HepG2 (cell line): ENCODE results near the gene RBM19. TPM values are rescaled to one million over a fixed set of nuclear protein-coding genes. Genes with fewer than 3 reads are reported as not detected.

Experiments used
- AKAP8 ChIP-seq: sonication (generic); formaldehyde crosslinking; IDR thresholded peaks from 2 replicates; pipeline ENCODE4 v1.5.1; 2020; ENCODE audit warnings: mild to moderate bottlenecking, missing genetic modification reagents
- FOXO1 ChIP-seq: sonication (generic); formaldehyde crosslinking; IDR thresholded peaks from 2 replicates; pipeline ENCODE4 v1.4.0; 2020; ENCODE audit warnings: missing genetic modification reagents
- LCORL ChIP-seq, 2 experiments: fragments of 450-650 bp in 1 of 2; sonication (generic) in 1 of 2; formaldehyde crosslinking in 1 of 2; IDR thresholded peaks; 2 replicates each; pipeline versions ENCODE4 v1.5.0 to v1.6.1; 2017 to 2020; ENCODE audit warnings: antibody characterized with exemption in 1 of 2, missing genetic modification reagents in 1 of 2
- MAFK ChIP-seq, 2 experiments: IDR thresholded peaks in 1 of 2; conservative IDR thresholded peaks in 1 of 2; 2 replicates each; pipeline ENCODE4 v1.6.1; 2011; ENCODE audit warnings: improper control_type of control experiment in 2 of 2, low read length in 2 of 2
- MED8 ChIP-seq: sonication (generic); formaldehyde crosslinking; IDR thresholded peaks from 2 replicates; pipeline ENCODE4 v1.8.1; 2023; ENCODE audit warnings: mild to moderate bottlenecking, missing genetic modification reagents; ENCODE audit not compliant: insufficient replicate concordance
- RAD21 ChIP-seq: fragments of 450-650 bp; formaldehyde crosslinking; IDR thresholded peaks from 2 replicates; pipeline ENCODE4 v1.5.0; 2020; ENCODE audit warnings: mild to moderate bottlenecking
- RFX3 ChIP-seq: IDR thresholded peaks from 2 replicates; pipeline ENCODE4 v1.6.1; 2016; ENCODE audit warnings: missing biosample characterization, missing genetic modification reagents
- TEAD2 ChIP-seq: sonication (generic); formaldehyde crosslinking; IDR thresholded peaks from 2 replicates; pipeline ENCODE4 v1.9.0; 2021; ENCODE audit warnings: missing genetic modification reagents
- ZC3H13 ChIP-seq: sonication (generic); formaldehyde crosslinking; IDR thresholded peaks from 2 replicates; pipeline ENCODE4 v1.8.1; 2023; ENCODE audit warnings: mild to moderate bottlenecking, missing genetic modification reagents, moderate library complexity
- ZNF660 ChIP-seq: sonication (generic); formaldehyde crosslinking; IDR thresholded peaks from 2 replicates; pipeline ENCODE4 v1.5.1; 2020; ENCODE audit warnings: mild to moderate bottlenecking, low read depth, missing genetic modification reagents, borderline replicate concordance
- ZNF670 ChIP-seq: sonication (generic); formaldehyde crosslinking; IDR thresholded peaks from 2 replicates; pipeline ENCODE4 v1.8.0; 2022; ENCODE audit warnings: mild to moderate bottlenecking, missing genetic modification reagents, borderline replicate concordance
- ZNF704 ChIP-seq: sonication (generic); formaldehyde crosslinking; IDR thresholded peaks from 2 replicates; pipeline ENCODE4 v1.8.1; 2023; ENCODE audit warnings: mild to moderate bottlenecking, inconsistent platforms, moderate library complexity, missing genetic modification reagents, borderline replicate concordance
- ZSCAN20 ChIP-seq: sonication (generic); formaldehyde crosslinking; IDR thresholded peaks from 2 replicates; pipeline ENCODE4 v1.4.0; 2020; ENCODE audit warnings: missing genetic modification reagents, mild to moderate bottlenecking, borderline replicate concordance
- polyA plus RNA-seq, 8 experiments: library from polyadenylated mRNA; depleted of rRNA in 3 of 8; stranded (reverse) in 7 of 8; unstranded in 1 of 8; fragments of >200 nt; fragmentation: Illumina TruSeq in 4 of 8; extraction: Trizol in 4 of 8; gene quantifications; 2 replicates each; pipeline versions ENCODE4 v1.2.1 to v1.2.3, GENCODE V29; 2011 to 2016; ENCODE audit warnings: low read depth in 4 of 8, missing spikeins in 1 of 8, mixed read lengths in 1 of 8; ENCODE audit not compliant: insufficient read depth in 1 of 8
- total RNA-seq, 5 experiments: library from RNA; depleted of rRNA; stranded (reverse); fragments of >200 nt; fragmentation: Illumina TruSeq; extraction: Trizol; gene quantifications; 2 replicates each; pipeline ENCODE4 v1.2.3, GENCODE V29; 2016; ENCODE audit warnings: low read depth in 1 of 5
- TF ChIP-seq, protein P1 (sequence below): sonication (generic); formaldehyde crosslinking; IDR thresholded peaks from 2 replicates; pipeline ENCODE4 v1.5.1; 2020; ENCODE audit warnings: missing genetic modification reagents, mild to moderate bottlenecking, borderline replicate concordance
- TF ChIP-seq, protein P2 (sequence below): IDR thresholded peaks from 2 replicates; pipeline ENCODE4 v1.6.1; 2016
- TF ChIP-seq, protein P3 (sequence below): sonication (generic); formaldehyde crosslinking; IDR thresholded peaks from 2 replicates; pipeline ENCODE4 v1.4.0; 2020; ENCODE audit warnings: missing genetic modification reagents
- TF ChIP-seq, protein P4 (sequence below): IDR thresholded peaks from 2 replicates; pipeline ENCODE4 v1.6.1; 2016; ENCODE audit warnings: missing compliant biosample characterization, missing genetic modification reagents, borderline replicate concordance

The RBM19 gene
- total and polyA plus RNA-seq, 2 of the 13 experiments (the other 11 are each of a cell fraction or from before 2014, with no cell fraction given) = 19.3 to 32.2 TPM

DNA sequence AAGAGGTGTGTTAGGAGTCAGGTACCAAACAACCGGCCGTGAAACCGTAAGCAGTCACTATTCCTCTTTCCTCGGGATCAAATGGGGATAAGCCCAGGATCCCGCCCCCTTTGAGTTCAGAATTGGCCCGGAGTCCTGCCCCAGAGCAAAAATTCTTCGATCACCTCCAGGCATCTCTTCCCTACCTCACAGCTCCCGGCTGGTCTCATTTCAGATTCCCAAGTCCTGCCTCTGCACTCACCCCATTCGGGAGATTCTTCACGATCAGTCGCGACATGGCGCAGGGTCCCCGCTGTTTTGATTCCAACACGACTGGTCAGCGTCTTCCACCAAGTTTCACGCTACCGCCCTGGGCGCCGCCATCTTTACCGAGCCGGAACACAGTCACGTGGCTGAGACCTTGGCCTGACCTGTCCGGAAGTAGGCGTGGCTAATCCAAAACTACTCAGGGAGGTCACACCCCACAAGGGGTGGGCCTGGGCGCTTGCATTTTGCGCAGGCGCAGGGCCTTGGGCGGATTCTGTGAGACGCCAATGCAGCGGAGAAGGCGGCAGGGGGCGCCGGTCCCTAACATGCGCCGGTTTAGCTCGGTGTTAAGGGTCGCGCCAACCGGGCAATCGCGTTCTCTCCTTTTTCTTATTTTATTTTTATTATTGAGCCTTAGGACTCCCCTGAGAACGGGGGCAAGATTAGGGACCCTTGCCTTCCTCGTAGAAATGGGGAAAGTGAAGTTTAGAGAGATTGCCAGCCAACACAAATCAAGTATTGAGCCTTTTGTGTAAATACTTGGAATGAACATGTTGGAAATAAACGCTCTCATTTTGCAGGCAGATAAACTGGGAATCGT is at the start of gene RBM19 (continued):
- TF ChIP-seq ZNF660 (CRISPR knock-in tag) (no peak), TEAD2 (CRISPR knock-in tag) (no peak), ZNF670 (no peak), FOXO1 (peak; percentile 15; the same call in 1 of the 2 replicates), ZSCAN20 (CRISPR knock-in tag) (no peak), AKAP8 (CRISPR knock-in tag) (no peak), ZNF704 (no peak), LCORL (IDR thresholded peaks at IDR 0.05) (no peak), LCORL (CRISPR knock-in tag; IDR thresholded peaks at IDR 0.05) (no peak), MED8 (CRISPR knock-in tag) (peak; percentile 34), MAFK (conservative IDR thresholded peaks at IDR 0.05 in 1 of 2, IDR thresholded peaks at IDR 0.05 in 1 of 2; ENCODE audit: low read length in 2 of 2) (peak in 1 of 2 experiments; percentile 21; a peak in 1 of 4 replicates), RFX3 (CRISPR knock-in tag) (no peak), RAD21 (peak; percentile 54; the same call in 1 of the 2 replicates), ZC3H13 (CRISPR knock-in tag) (no peak)
- TF ChIP-seq, protein P1, sequence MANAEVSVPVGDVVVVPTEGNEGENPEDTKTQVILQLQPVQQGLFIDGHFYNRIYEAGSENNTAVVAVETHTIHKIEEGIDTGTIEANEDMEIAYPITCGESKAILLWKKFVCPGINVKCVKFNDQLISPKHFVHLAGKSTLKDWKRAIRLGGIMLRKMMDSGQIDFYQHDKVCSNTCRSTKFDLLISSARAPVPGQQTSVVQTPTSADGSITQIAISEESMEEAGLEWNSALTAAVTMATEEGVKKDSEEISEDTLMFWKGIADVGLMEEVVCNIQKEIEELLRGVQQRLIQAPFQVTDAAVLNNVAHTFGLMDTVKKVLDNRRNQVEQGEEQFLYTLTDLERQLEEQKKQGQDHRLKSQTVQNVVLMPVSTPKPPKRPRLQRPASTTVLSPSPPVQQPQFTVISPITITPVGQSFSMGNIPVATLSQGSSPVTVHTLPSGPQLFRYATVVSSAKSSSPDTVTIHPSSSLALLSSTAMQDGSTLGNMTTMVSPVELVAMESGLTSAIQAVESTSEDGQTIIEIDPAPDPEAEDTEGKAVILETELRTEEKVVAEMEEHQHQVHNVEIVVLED (CRISPR knock-in tag) = peak; percentile 26; the same call in 1 of the 2 replicates
- TF ChIP-seq, protein P2, sequence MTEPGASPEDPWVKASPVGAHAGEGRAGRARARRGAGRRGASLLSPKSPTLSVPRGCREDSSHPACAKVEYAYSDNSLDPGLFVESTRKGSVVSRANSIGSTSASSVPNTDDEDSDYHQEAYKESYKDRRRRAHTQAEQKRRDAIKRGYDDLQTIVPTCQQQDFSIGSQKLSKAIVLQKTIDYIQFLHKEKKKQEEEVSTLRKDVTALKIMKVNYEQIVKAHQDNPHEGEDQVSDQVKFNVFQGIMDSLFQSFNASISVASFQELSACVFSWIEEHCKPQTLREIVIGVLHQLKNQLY (CRISPR knock-in tag) = 0 out of 2 replicates have a peak, but pooled peaks have one; percentile 35
- TF ChIP-seq, protein P3, sequence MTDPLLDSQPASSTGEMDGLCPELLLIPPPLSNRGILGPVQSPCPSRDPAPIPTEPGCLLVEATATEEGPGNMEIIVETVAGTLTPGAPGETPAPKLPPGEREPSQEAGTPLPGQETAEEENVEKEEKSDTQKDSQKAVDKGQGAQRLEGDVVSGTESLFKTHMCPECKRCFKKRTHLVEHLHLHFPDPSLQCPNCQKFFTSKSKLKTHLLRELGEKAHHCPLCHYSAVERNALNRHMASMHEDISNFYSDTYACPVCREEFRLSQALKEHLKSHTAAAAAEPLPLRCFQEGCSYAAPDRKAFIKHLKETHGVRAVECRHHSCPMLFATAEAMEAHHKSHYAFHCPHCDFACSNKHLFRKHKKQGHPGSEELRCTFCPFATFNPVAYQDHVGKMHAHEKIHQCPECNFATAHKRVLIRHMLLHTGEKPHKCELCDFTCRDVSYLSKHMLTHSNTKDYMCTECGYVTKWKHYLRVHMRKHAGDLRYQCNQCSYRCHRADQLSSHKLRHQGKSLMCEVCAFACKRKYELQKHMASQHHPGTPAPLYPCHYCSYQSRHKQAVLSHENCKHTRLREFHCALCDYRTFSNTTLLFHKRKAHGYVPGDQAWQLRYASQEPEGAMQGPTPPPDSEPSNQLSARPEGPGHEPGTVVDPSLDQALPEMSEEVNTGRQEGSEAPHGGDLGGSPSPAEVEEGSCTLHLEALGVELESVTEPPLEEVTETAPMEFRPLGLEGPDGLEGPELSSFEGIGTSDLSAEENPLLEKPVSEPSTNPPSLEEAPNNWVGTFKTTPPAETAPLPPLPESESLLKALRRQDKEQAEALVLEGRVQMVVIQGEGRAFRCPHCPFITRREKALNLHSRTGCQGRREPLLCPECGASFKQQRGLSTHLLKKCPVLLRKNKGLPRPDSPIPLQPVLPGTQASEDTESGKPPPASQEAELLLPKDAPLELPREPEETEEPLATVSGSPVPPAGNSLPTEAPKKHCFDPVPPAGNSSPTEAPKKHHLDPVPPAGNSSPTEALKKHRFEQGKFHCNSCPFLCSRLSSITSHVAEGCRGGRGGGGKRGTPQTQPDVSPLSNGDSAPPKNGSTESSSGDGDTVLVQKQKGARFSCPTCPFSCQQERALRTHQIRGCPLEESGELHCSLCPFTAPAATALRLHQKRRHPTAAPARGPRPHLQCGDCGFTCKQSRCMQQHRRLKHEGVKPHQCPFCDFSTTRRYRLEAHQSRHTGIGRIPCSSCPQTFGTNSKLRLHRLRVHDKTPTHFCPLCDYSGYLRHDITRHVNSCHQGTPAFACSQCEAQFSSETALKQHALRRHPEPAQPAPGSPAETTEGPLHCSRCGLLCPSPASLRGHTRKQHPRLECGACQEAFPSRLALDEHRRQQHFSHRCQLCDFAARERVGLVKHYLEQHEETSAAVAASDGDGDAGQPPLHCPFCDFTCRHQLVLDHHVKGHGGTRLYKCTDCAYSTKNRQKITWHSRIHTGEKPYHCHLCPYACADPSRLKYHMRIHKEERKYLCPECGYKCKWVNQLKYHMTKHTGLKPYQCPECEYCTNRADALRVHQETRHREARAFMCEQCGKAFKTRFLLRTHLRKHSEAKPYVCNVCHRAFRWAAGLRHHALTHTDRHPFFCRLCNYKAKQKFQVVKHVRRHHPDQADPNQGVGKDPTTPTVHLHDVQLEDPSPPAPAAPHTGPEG = no peak
- TF ChIP-seq, protein P4, sequence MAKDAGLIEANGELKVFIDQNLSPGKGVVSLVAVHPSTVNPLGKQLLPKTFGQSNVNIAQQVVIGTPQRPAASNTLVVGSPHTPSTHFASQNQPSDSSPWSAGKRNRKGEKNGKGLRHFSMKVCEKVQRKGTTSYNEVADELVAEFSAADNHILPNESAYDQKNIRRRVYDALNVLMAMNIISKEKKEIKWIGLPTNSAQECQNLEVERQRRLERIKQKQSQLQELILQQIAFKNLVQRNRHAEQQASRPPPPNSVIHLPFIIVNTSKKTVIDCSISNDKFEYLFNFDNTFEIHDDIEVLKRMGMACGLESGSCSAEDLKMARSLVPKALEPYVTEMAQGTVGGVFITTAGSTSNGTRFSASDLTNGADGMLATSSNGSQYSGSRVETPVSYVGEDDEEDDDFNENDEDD (CRISPR knock-in tag) = no peak
